Stimulated activated CD8-positive, alpha-beta memory T cell treated with anti-CD3 and anti-CD28 coated beads, Interleukin-4, amount 100 ng/mL, for 4 hours (primary cell): ENCODE results near the gene MACF1.
A peak's percentile ranks its signal among the peaks of the same experiment; 100 is the strongest.
"Not testable (repeated sequence)": the region's sequence is repeated elsewhere in the genome, so short reads cannot be mapped to it uniquely, and the experiment has no call there.

Experiments
- DNase-seq, 2 donors: peaks; one replicate each; pipeline ENCODE4 v3.0.0-alpha.2; 2020; ENCODE audit warnings: low read depth in 2 of 2, low spot score in 1 of 2

The MACF1 gene

GRCh38 chr1:39178541-39179431 is 25.7 kb upstream of the MACF1 start:
- no peak for DNase-seq

- DNase-seq = no peak
Observed at GRCh38 chr1:39181311-39181710, 23.2 kb upstream of the MACF1 start.

GRCh38 chr1:39182804-39183203 is 21.7 kb upstream of the MACF1 start:
- DNase-seq = no peak

- DNase-seq = peak; percentile 52 to 75
Observed at GRCh38 chr1:39183503-39184353, 20.8 kb upstream of the MACF1 start.

- no peak for DNase-seq
Observed at GRCh38 chr1:39184354-39184818, 20.1 kb upstream of the MACF1 start.

DNA sequence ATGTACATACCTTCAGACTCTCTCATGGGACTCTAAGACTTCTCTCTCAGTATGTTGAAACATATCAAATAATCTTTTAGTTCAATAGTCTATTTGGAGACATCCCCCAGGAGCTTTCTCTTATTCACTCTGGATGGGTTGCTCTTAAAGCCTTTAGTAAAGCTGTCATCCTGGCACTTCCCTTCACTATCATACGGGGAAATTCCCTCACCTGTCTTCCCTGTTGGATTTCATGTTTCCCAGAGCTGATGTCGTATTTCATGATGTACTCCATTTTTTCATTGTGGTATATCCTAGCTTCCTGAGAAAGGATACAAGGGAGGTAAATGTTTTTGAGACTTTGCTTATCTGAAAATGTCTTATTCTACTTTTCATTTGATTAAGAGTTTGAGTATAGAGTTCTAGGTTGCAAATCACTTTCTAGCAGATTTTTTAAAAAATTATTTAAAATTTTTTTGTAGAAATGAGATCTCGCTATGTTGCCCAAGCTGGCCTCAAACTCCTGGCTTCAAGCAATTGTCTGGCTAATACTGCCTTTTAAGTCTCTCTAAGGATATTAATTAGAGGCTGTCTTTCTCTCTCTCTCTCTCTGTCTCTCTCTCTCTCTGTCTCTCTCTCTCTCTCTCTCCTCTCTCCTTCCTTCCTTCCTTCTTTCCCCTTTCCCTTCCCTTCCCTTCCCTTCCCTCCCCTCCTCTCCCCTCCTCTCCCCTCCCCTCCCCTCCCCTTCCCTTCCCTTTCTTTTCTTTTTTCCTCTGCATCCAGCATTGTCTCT is 17.0 kb upstream of the MACF1 start:
- no peak for DNase-seq

GRCh38 chr1:39189592-39190041 is 14.9 kb upstream of the MACF1 start:
- no peak for DNase-seq

DNA sequence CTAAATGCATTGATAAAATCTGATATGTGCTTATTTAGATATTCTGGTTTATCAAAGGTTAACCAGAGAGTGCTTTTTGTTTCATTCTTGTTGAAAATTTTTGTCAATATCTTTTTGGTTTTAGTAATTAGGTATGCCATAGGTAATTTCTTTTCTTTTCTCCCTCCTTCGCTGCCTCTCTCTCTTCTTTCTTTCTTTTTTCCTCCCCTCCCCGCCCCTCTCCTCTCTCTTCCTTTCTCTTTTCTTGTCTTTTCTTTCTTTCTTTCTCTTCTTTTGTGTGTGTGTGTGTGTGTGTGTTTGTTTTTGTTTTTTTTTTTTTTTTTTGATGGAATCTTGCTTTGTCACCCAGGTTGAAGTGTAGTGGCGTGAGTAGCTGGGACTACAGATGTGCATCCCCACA is 14.4 kb upstream of the MACF1 start:
- DNase-seq = no peak

- DNase-seq = no peak
Observed at GRCh38 chr1:39194398-39195051, 10.0 kb upstream of the MACF1 start.

GRCh38 chr1:39195166-39196111 is 9.1 kb upstream of the MACF1 start:
- no peak for DNase-seq

DNA sequence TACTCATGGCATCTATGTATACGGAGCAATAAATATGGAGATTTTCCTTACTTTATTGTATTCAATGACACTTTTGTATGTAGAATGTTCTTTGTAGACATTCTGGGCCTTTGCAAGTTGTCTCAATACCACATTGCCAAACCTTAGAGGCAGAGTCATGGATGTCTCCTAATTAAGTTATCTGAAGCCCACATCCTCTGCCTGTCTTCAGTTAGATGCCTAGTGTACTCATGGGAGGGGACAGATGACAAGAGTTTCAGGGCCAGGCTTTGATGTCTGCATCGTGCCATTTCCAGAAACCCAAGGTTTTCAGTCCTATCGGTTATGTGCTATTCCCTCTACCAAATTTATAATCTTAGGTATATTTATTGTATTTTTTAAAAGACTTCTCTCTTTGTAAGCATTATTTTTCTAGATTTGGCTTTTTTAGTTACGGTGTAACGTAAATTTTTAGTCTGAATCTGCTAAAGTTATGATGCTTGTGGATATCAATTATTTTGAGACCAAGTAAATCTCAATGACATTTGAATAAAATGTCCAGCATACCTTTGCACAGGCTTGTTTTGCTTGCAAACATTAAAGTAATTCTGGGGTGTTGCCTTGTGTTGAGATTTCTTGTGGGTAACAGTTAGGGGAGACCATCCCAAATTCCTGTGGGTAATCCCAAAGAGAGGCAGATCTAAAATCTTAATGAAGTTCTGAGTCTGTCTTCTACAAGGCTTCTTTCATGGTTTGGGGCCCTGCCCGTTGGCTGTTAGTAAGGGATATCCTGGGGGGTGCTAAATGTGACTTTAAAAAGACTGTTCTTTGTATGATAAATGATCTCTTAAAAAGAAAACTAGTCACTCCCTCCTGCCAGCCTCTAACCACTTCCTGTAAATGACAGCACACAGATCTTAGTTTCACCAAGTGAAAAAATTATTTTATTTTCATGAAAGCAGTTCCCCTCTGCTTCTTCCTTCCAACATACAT is 8.0 kb upstream of the MACF1 start:
- peak in 1 of 2 donors; percentile 30 for DNase-seq

- DNase-seq = no peak
Observed at GRCh38 chr1:39199593-39199992, 4.9 kb upstream of the MACF1 start.

- peak in 1 of 2 donors; percentile 59 for DNase-seq
Observed at GRCh38 chr1:39205102-39205780, 746 bp downstream of the MACF1 start.

DNA sequence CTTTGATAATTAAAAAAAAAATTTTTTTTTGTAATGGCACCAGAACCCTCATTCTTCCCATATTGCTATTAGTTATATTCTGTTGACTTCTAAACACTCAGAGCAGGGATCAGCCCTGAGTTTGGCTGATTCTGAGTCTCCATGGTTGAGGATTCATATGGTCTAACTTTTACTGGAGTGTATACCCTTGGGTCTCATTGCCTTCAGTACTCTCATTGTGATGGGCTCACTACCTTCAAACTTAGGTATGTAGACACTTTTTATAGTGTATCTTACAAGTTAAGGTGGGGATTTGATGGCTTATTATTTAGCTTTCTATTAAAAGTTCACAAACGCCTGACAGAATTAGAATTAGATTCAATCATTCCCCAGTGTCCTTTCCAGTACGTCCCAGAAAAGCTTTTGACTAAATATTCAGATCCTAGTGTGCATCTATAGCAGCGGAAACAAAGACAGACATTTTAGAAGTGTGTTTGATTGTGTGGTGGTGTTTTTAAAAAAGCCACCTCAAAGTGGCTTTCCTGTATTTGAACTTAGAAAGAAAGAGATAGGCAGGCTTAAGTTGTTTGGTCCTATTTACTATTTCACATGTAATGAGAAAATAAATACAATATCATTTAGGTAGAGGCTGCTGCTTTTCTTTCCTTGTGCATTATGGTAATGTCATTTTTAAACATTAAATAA is 1.4 kb downstream of the MACF1 start:
- no peak for DNase-seq

- not testable (repeated sequence) for DNase-seq
Observed at GRCh38 chr1:39208360-39208759, 3.9 kb downstream of the MACF1 start.

DNA sequence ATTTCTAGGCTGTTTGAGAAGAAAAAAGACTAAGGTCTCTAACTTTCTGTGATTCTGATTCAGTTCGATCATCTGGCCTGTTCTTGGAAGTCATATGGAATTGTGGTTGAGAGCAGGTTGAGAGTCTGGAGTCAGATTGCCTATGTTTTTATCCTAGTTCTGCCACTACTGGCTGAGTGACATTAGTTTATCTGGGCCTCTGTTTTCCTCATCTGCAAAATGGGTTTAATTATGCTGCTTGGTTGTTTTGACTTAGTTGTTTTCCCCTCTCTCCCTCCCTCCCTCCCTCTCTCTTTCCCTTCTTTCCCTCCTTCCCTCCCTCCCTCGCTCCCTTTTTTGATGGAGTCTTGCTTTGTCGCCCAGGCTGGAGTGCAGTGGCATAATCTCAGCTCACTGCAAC is 6.2 kb downstream of the MACF1 start:
- DNase-seq = no peak

DNA sequence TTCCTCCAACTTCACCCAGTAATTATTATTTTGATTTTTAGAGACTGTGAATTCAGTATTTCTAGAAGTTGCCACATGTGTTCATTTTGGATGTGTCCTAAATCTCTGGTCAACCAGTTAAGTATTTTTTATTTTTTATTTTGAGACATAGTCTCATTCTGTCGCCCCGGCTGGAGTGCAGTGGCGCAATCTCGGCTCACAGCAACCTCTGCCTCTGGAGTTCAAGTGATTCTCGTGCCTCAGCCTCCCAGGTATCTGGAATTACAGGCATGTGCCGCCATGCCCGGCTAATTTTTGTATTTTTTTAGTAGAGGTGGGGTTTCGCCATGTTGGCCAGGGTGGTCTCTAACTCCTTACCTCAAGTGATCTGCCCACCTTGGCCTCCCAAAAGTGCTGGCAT is 8.0 kb downstream of the MACF1 start:
- DNase-seq = no peak
